ENCODE measurements around the gene GRK4.

The GRK4 gene

DNA sequence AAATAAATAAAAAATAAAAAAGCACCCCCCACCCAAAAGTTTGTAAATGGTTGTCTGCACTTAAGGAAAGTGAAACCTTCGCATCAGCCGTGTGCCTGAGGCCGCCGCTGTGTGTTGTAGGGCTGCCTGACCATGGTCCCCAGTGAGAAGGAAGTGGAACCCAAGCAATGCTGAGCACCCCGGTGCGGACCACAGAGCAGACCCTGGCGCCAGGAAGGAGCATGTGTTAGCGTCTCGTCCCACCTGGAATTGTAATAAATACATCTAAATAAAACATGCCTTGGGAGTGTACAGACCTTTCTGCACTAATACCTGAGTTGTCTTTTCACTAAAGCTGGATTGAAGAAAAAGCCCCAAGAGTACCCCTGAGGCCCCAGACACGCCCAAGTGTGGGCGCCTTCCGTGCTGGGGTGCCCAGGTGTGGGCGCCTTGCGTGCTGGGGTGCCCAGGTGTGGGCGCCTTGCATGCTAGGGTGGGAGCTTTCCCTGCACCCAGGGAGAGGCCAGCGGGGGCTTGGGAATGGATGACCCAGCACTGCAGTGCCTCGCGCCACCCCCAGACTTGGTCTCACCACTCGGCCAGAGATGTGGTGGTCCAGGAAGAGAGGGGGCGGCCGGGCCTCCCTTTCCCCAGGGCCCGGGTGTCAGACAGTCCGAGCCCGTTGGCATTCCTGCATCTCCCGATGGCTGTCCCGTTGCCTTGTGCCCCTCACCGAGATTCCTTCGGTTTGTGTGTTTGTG is 77.3 kb downstream of the GRK4 start:
- no peak for DNase-seq

DNA sequence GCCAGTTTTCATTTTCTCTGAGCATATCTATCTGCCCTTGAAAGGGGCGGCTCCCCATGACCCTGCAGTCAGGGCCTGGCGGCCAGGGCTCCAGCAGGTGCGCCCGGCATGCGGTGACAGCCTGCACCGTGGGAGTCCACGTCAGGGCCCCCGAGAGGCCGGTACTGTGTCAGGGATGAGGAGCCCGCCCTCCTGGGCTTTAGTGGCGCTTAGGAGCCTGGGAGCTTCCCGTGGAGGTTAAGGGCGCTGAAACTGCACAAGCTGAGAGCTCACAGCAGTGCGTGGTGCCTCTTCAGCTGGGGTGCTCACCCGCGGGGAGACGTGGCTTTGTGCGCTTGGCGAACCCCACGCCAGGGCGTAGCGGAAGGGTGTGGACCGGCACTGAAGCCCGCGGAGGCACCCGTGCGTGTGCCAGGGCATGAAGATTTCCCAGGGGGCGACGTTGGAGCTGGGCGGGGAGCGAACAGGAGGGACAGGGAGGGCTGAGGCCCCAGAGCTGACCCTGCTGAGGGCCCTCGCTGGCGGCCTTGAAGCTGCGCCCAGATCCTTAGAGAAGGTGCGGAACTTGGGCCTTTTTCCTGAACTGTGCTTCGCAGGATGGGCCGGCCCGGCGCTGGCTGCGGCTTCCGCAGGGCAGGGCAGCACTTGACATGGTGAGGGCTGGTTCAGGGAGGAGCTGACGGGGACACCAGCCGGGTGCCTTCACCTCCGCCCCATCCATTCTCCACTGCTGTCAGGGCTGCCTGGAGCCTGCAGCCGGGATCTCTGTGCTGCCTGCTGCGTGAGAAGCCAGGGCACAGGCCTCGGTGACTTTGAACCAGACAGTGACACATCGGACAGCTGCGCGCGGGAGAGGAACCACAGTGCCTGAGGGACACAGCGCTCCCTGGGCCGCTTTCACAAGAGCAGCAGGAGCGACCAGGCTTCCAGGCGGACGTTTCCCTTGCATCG is 78.1 kb downstream of the GRK4 start:
- H3K4me3 ChIP-seq (ENCODE audit: low read depth, low read length), result peak overlapping the region; percentile 46
- no peaks in the 10 kb centered on the region for H3K36me3 ChIP-seq (replicated peaks)
- TF ChIP-seq, protein P1, sequence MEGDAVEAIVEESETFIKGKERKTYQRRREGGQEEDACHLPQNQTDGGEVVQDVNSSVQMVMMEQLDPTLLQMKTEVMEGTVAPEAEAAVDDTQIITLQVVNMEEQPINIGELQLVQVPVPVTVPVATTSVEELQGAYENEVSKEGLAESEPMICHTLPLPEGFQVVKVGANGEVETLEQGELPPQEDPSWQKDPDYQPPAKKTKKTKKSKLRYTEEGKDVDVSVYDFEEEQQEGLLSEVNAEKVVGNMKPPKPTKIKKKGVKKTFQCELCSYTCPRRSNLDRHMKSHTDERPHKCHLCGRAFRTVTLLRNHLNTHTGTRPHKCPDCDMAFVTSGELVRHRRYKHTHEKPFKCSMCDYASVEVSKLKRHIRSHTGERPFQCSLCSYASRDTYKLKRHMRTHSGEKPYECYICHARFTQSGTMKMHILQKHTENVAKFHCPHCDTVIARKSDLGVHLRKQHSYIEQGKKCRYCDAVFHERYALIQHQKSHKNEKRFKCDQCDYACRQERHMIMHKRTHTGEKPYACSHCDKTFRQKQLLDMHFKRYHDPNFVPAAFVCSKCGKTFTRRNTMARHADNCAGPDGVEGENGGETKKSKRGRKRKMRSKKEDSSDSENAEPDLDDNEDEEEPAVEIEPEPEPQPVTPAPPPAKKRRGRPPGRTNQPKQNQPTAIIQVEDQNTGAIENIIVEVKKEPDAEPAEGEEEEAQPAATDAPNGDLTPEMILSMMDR (IDR thresholded peaks at IDR 0.05; ENCODE audit: low read depth, low read length, missing control alignments), result no peak
- DNase-seq, result peak; percentile 64
- H3K27me3 ChIP-seq (replicated peaks), result no peaks in the 10 kb centered on the region
- in situ Hi-C loops (cut with HindIII; ENCODE audit: low pct_ligation_motif_present, low sequenced_read_pairs), result no loop called here
- H3K27ac ChIP-seq, result no peak overlapping the region

More for the DNA sequence above, 77.3 kb downstream of the GRK4 start:
- H3K27me3 ChIP-seq (replicated peaks), result no peaks in the 10 kb centered on the region
- in situ Hi-C loops (cut with HindIII; ENCODE audit: low pct_ligation_motif_present, low sequenced_read_pairs), result no loop called here
- no peak overlapping the region for H3K4me3 ChIP-seq (ENCODE audit: low read depth, low read length)
- no peak overlapping the region for H3K27ac ChIP-seq
- no peaks in the 10 kb centered on the region for H3K36me3 ChIP-seq (replicated peaks)
- TF ChIP-seq, protein P1 (IDR thresholded peaks at IDR 0.05; ENCODE audit: low read depth, low read length, missing control alignments), result no peak

DNA sequence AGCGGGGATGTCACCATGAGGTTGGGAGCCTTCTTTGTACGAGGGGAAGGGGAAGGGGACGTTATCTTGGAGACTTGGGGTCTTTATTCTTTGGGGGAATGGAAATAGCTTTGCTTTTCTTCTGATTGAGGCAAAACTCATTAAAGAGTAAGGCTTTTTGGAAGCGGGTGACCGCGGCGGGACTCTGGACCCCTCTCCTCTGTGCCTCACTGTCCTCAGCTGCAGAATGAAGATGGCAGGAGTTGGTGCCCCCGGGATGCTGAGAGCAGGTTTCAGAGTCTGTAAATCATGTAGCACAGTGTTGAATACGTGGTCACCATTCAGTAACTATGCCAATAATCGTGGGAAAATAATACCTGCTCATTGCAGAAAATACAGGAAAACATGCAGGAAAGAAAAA is 78.9 kb downstream of the GRK4 start:
- TF ChIP-seq, protein P1 (IDR thresholded peaks at IDR 0.05; ENCODE audit: low read depth, low read length, missing control alignments), result no peak
- in situ Hi-C loops (cut with HindIII; ENCODE audit: low pct_ligation_motif_present, low sequenced_read_pairs), result no loop called here
- peak overlapping the region; percentile 46 for H3K4me3 ChIP-seq (ENCODE audit: low read depth, low read length)
- no peaks in the 10 kb centered on the region for H3K36me3 ChIP-seq (replicated peaks)
- no peak for DNase-seq
- H3K27me3 ChIP-seq (replicated peaks), result no peaks in the 10 kb centered on the region
- H3K27ac ChIP-seq, result no peak overlapping the region

DNA sequence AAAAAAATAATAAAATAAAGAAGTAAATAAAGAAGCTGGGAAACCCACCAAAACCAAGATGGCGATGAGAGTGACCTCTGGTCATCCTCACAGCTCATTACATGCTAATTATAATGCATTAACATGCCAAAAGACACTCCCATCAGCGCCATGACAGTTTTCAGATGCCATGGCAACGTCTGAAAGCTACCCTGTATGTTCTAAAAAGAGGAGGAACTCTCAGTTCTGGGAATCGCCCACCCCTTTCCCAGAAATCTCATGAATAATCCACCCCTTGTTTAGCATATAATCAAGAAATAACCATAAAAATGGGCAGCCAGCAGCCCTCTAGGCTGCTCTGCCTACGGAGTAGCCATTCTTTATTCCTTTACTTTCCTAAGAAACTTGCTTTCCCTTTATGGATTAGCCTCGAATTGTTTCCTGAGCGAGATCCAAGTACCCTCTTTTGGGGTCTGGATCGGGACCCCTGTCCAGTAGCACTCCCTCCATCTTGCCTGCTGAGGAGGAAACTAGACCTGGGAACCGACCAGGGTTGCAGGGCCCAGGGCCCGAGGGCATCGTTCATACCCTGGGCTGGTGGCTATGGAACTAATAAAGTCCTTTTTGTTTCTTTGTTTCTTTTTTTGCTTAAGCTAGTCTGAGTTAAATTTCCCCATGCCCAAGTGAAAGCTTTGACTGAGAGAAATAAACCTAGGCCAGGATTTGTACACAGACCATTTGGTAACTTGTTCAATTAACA is 80.1 kb downstream of the GRK4 start:
- no peak for DNase-seq
- no peaks in the 10 kb centered on the region for H3K27me3 ChIP-seq (replicated peaks)
- in situ Hi-C loops (cut with HindIII; ENCODE audit: low pct_ligation_motif_present, low sequenced_read_pairs), result no loop called here
- no peak overlapping the region for H3K27ac ChIP-seq
- H3K4me3 ChIP-seq (ENCODE audit: low read depth, low read length), result no peak overlapping the region
- no peaks in the 10 kb centered on the region for H3K36me3 ChIP-seq (replicated peaks)
- TF ChIP-seq, protein P1 (IDR thresholded peaks at IDR 0.05; ENCODE audit: low read depth, low read length, missing control alignments), result no peak

DNA sequence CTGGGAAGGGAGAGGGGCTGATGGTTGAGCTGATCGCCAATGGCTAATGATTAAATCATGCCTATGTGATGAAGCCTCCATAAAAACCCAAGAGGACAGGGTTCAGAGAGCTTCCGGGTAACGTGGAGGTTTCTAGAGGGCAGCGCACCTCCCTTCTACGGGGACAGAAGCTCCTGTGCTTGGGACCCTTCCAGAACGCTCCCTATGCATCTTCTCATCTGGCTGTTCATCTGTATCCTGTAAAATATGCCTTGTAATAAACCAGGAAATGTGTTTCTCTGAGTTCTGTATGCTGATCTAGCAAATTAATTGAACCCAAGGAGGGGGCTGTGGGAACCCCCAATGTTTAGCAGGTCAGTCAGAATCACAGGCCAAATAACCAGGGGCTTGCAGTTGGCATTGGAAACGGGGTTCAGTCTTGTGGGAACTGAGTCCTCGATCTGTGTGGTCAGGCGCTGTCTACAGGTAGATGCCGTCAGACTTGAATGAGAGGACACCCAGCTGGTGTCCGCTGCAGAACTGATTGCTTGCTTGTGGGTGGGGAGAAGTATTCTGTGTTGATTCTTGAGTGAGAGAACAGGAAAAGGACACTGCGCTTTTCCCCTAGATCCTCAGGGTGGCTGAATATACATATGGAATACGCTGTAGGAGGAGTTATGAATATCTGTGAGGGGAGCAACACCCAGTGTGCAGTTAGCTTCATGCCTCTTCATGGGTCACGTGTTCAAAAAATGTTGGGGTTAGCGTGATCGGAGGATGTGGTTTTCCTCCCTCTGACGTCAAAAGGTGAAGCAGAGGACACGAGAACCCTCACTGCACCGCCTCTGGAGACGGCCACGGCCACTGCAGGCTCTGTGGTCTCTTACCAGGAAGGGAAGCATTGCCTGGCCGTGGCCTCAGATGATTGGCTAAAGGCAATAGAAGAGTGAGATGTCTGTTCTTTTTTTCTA is 81.8 kb downstream of the GRK4 start:
- Histone ChIP-seq H3K27me3 (replicated peaks) (no peaks in the 10 kb centered on the region), H3K27ac (peak overlapping the region; percentile 58), H3K4me3 (ENCODE audit: low read depth, low read length) (no peak overlapping the region), H3K36me3 (replicated peaks) (no peaks in the 10 kb centered on the region)
- DNase-seq, result peak; percentile 93
- in situ Hi-C loops (cut with HindIII; ENCODE audit: low pct_ligation_motif_present, low sequenced_read_pairs), result no loop called here
- TF ChIP-seq, protein P1 (IDR thresholded peaks at IDR 0.05; ENCODE audit: low read depth, low read length, missing control alignments), result no peak
